Stimulated activated CD4-positive, alpha-beta T cell treated with anti-CD3 and anti-CD28 coated beads, TNF-alpha, amount 100 ng/mL, for 24 hours (primary cell): ENCODE results near the gene FXYD6.

Experiments
- DNase-seq, 3 experiments: peaks; one replicate each; pipeline ENCODE4 v3.0.0-alpha.2; 2020; ENCODE audit warnings: low read depth in 3 of 3

FXYD6 gene

GRCh38 chr11:117885777-117886176 is 9.3 kb upstream of the FXYD6 start:
- DNase-seq = no peak

- no peak for DNase-seq
Observed at GRCh38 chr11:117884994-117885393, 8.5 kb upstream of the FXYD6 start.

- DNase-seq = no peak
Observed at GRCh38 chr11:117883063-117883462, 6.6 kb upstream of the FXYD6 start.

GRCh38 chr11:117882311-117882905 is 6.0 kb upstream of the FXYD6 start:
- no peak for DNase-seq

- no peak for DNase-seq
Observed at GRCh38 chr11:117881217-117881616, 4.8 kb upstream of the FXYD6 start.

GRCh38 chr11:117879516-117880480 is 3.3 kb upstream of the FXYD6 start:
- DNase-seq = no peak

- no peak for DNase-seq
Observed at GRCh38 chr11:117878939-117879475, 2.5 kb upstream of the FXYD6 start.

GRCh38 chr11:117878314-117878938 is 2.0 kb upstream of the FXYD6 start:
- no peak for DNase-seq

- DNase-seq = no peak
Observed at GRCh38 chr11:117877120-117877784, 794 bp upstream of the FXYD6 start.

GRCh38 chr11:117876059-117876340 is 458 bp downstream of the FXYD6 start:
- no peak for DNase-seq

GRCh38 chr11:117875382-117876058 is 938 bp downstream of the FXYD6 start:
- DNase-seq = peak in 1 of 3 experiments; percentile 15

GRCh38 chr11:117874910-117875381 is 1.5 kb downstream of the FXYD6 start:
- DNase-seq = no peak

- DNase-seq = no peak
Observed at GRCh38 chr11:117874253-117874909, 2.1 kb downstream of the FXYD6 start.

GRCh38 chr11:117873828-117874125 is 2.7 kb downstream of the FXYD6 start:
- no peak for DNase-seq

GRCh38 chr11:117872975-117873827 is 3.3 kb downstream of the FXYD6 start:
- DNase-seq = no peak

GRCh38 chr11:117872420-117872961 is 4.0 kb downstream of the FXYD6 start:
- no peak for DNase-seq

GRCh38 chr11:117871784-117872183 is 4.7 kb downstream of the FXYD6 start:
- DNase-seq = no peak

- no peak for DNase-seq
Observed at GRCh38 chr11:117871160-117871559, 5.3 kb downstream of the FXYD6 start.

GRCh38 chr11:117870103-117870952 is 6.1 kb downstream of the FXYD6 start:
- no peak for DNase-seq
